Measurements from ENCODE around the gene ARSI.
A peak's percentile ranks its signal among the peaks of the same experiment; 100 is the strongest.

ARSI gene

GRCh38 chr5:150289551-150290390 lies 12.9 kb downstream of the ARSI start, which contains the start of gene CAMK2A:
CAMK2A (minus strand) TSS chr5:150289773; CDS start chr5:150289625, 148 bp downstream.
- no peak for DNase-seq

DNA sequence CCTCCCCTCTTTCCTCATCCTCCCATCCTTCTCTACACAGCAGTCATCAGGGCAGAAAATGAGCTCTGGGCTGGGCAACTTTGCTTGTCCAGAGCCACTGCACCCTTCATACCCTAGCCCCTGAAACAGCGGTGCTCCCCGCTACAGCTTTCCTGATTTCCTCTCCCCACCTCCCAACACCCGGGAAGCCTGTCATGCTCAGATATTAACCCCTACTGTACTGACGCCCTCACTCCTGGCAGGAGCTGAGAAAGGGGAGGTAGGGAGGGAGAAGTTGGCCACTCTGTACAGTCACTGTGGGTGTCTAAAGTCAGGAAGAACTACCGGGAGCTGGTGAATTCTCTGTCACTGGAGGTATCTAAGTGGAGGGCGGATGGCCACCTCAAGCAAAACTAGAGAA lies 13.9 kb downstream of the ARSI start:
- no peak for DNase-seq

GRCh38 chr5:150288361-150288760 lies 14.3 kb downstream of the ARSI start:
- DNase-seq, result no peak

GRCh38 chr5:150286820-150287219 lies 15.9 kb downstream of the ARSI start:
- DNase-seq, result no peak

DNA sequence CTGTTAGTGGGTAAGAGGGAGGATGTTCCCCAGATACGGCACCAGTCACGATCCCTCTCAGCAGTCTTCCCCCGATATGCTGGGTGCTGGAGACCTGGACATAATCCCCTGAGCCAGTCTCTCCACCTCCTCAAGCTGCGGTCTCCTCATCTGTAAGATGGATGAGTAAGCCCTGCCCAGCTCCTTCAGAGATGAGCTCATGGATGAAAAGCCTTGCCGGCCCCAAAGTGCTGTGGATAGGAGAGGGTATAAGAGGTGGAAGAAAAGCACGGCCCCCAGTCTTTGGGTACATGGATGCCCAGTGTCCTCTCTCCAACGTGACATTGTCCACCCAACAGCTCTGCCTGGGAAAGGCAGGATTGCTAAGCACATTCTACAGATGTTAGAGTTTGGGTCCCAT lies 17.6 kb downstream of the ARSI start:
- DNase-seq, result no peak

DNA sequence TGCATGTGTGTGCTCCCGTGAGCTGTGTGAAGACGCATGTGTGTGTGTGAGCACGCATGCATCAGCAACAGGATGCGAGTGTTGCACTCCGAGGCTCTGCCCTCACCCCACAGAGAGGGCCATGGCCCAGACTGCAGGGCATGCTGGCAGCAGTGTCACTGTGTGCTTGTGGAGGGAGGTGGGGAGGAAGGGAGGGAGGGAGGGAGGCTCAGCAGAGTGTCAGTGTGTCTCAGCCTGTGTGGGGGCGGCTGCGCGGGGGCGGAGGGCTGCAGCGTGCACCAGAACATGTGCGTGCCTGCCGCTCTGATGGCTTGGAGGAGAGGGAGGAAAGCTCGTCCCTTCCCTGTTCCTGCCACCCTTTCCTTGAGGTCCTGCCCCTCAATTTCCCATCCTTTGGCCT lies 18.4 kb downstream of the ARSI start:
- no peak for DNase-seq

DNA sequence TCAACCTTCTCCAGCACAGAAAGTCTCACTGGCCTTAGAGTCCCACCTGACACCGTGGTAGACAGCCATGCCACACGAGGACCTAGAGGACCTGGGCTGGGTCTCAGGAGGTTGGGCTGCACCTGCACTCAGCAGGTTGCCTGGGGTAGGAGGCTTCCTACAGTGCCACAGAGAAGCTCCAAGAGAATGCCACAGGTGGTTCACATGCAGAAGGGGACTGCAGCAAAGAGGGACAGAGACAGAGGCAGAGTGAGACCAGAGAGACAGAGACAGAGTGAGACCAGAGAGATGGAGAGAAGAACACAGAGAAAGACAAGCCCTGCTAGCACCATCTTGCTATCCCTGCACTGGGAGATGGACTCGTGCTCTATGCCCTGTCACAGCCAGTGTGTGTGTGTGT lies 18.8 kb downstream of the ARSI start:
- DNase-seq, result no peak

GRCh38 chr5:150281987-150282386 lies 20.7 kb downstream of the ARSI start:
- DNase-seq, result no peak

DNA sequence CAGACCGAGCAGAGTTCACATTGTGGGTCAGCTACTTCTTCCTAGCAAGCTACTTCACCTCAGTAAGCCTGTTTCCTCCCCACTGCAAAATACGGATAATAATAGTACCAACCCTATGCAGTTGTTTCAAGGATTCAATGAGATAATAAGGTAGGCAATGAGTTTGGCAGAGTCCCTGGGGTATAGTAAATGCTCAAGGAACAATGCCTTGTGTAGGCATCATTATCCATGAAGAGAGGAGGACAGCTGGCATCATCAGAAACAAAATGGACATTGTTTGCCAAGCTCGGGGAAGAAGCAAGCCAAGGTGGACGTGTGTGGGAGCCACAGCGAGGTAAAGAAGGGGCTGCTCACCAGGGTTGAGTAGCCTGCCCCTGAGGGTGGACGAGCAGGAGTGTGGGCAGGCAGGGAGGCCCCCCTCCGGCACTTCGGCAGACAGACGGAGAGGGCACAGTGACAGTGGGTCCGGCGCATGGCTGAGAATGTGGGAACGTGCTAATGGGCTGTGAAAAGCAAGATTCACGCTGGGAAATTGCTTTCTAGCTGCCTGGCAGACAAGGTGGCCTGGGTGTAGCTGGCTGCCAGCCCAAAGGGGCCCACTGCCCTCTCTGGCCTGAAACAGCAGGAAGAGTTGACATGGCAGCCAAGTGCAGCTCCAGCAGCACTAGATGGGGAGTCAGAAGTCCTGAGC lies 23.2 kb downstream of the ARSI start:
- DNase-seq, result no peak

DNA sequence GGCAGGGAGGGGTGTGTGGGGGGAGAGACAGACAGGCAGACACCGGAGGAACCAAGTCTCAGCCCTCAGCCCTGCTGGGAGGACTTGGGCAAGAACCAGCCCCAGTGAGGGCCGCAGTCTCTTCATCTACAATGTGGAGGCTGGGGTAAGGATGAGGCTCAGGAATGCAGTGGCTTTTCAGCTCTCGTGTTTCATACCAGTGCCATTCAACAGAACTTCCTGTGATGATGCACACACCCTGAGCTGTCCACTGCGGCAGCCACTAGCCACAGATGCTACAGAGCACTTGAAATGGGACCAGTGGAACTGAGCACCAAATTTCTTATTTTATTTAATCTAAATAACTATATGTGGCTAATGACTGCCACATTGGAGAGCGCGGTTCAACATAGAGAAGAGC lies 23.8 kb downstream of the ARSI start:
- DNase-seq, result no peak

DNA sequence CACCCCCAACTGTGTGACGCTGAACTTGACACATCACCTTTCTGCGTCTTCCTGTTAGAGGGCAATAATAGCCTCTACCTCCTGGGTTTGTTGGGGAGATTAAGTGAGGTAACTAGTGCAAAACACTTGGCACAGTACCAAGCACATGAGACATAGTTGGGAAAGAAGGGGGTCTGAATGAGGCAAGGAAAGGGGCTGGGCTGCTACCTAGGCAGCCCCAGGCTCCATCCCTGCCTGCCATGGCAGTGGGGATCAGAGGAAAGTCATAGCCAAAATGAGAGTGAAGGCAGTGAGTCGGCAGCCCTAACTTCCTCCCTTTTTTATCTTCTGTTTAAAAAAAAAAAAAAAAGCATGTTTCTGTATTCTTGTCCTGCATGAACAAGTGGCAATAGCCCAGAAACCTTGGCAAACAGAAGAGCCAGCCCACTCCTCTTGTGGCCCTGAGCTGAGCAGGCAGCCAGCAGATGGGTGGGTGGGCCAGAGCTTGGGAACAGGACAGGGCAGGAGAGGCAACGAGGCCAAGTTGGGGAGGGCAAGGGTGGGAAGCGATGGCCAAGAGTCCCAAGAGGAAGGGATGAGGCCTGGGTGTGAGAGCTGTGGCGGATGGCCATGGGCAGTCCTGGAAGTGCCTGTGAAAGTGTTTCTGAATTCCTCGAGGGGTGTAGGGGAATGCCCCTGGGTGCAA lies 24.5 kb downstream of the ARSI start:
- DNase-seq, result no peak

DNA sequence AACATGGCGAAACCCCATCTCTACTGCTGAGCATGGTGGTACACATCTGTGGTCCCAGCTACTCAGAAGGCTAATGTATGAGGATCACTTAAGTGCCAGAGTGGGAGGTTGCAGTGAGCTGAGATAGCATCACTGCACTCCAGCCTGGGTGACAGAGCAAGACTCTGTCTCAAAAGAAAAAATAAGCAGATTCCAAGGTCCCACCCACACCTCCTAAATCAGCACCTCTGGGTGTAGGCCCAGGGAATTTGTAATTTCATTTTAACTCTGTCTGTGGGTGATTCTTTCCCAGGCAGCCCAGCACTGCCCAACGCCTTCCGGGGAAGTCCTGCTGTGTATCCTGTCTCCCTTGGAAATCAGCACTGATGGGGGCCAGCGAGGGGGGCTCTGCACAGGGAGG lies 25.7 kb downstream of the ARSI start:
- DNase-seq, result no peak

- no peak for DNase-seq
Measured at GRCh38 chr5:150274811-150275210, 27.9 kb downstream of the ARSI start.

DNA sequence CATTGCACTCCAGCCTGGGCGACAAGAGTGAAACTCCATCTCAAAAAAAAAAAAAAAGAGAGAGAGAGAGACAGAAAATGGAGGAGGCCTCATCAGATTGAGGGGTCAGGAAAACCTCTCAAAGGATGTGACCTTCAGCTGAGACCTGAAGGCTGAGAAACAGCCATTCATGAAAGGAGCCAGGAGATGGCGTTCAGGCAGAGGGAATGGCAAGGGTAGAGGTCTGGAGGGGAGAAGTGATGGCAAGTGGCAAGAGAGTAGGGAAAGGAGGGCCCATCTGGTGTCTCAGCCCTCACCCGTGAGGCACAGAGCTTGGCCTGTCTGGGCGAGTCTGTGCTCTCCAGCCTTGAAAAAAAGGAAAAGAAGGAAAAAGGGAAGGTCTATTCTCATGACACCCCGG lies 30.2 kb downstream of the ARSI start:
- DNase-seq, result peak; percentile 36

DNA sequence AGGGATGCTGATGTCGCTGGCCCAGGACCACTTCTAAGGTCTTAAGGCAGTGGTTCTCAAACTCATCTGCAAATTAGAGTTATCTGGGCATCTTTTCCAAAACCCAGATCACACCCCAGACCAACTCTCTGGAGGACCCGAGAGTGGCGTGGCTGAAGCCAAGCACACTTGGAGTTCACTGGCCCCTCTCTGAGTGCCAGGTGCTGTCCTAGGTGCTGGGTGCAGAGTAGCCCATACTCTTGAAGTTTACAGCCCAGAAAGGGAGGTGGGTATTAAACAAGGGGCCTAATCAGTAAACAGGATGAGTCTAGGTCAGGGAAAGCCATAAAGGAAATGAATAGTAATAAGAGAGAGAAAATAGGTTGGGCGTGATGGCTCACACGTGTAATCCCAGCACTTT lies 30.8 kb downstream of the ARSI start:
- DNase-seq, result no peak

GRCh38 chr5:150271296-150271692 lies 31.4 kb downstream of the ARSI start:
- DNase-seq, result no peak

- no peak for DNase-seq
Measured at GRCh38 chr5:150270541-150271295, 32.0 kb downstream of the ARSI start.

- DNase-seq, result no peak
Measured at GRCh38 chr5:150266871-150267291, 35.8 kb downstream of the ARSI start.

DNA sequence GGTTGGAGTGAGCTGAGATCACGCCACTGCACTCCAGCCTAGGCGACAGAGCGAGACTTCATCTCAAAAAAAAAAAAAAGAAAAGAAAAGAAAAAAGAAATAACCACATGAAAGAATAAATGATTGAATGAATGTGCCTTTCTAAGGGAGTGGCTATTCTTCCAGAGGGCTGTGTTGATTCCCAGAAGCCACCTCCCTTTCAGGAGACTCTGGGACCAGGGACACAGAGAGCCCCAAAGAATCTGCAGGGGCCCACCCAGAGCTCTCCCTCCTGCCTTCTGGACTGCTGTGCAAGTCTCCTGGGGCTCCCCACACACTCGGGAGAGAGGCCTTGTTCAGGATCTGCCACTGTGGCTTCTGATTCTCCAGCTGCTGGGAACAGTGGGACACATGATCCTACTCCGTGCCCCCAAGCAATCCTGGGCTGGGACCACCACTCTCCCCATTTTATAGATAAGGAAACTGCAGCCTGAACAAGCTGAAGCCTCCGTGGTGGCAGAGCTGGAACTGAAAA lies 36.8 kb downstream of the ARSI start:
- DNase-seq, result no peak

GRCh38 chr5:150264667-150265603 lies 37.8 kb downstream of the ARSI start:
- DNase-seq, result peak; percentile 12

DNA sequence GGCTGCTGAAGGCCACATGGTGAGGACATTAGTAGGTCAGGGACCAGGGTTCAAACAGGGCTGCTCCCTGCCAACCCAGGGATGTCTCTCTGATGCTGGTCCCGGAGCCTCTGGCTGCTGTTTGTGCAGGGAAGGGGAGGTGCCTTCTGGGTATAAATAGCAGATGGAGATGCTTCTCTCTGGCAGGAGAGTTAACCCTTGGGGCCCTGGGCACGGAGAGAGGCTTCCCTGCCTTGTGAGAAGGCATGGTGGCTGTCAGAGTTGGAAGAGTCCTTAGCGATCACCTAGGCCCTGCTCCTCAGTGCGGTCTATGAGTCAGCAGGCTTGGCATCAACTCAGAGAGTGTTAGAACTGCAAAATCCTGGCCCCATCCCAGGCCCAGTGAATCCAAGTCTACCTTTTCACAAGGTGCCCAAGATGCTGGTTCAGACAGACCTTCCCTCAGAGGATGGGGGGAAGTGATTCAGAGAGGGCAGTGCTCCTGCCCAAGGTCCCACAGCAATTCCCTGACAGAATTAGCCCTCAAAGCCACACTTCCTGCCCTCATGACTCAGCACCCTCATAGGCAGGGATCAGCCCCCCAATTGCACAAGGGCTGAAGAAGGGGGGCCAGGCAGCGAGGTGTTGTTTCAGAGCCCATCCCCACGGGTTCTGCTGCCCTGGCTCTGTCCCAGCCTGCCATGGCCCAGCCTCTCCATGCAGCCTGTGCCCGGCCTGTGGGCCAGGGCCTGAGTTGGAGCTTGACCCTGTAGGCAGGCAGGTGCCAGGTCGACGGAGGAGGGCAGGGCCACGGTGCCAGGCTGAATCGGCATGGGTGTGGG lies 38.7 kb downstream of the ARSI start:
- peak; percentile 53 for DNase-seq
